DOHH2 (cell line): ENCODE data around the gene PTPRN2.

Experiments used
- CTCF ChIP-seq: fragments of 200-600 bp; sonication (generic); IDR thresholded peaks from one replicate; pipeline ENCODE4 v1.5.1; 2014; ENCODE audit warnings: antibody characterized with exemption, mild to moderate bottlenecking, low read depth, low read length; ENCODE audit not compliant: poor library complexity, severe bottlenecking
- EZH2phosphoT487 ChIP-seq: fragments of 200-600 bp; sonication (generic); IDR thresholded peaks from 2 replicates; pipeline ENCODE4 v1.6.1; 2017; ENCODE audit warnings: borderline replicate concordance, mild to moderate bottlenecking, antibody characterized with exemption, low read length, moderate library complexity, mixed read lengths

DNA sequence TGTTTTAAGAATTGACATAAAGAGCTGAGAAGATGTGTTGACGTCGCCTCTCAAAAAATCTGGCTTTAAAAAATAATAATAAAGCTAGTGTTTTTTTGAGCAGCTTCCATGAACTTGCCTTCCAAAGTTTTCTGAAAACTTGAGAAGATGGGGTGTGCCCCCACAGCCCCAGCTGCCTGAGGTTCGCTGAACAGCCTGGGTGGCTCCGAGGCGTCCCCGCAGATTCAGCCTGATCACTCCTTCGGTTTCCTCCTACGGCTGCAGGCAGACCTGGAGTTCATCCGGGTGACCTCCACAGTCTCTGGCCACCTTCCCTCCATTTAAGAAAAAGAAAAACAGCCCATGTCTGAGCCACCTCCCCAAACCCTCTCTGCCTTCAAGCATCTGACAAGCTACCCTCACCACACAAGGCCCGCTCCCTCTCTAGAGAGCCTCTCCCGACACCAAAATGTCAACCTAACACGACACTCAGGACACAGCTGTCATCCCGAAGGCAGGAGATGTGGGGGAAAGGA, 177.8 kb downstream of the PTPRN2 start:
- TF ChIP-seq CTCF (no peak), EZH2phosphoT487 (no peak)
